ENCODE measurements around the gene CEP78.
"Not testable (repeated sequence)": the region's sequence is repeated elsewhere in the genome, so short reads cannot be mapped to it uniquely, and the experiment has no call there.

The CEP78 gene

GRCh38 chr9:78234810-78235209 lies 1.1 kb upstream of the CEP78 start:
- DNase-seq (ENCODE audit: low read depth in 2 of 2), result no peak

- DNase-seq (ENCODE audit: low read depth in 2 of 2), result no peak
Measured at GRCh38 chr9:78235256-78235761, 566 bp upstream of the CEP78 start.

- no peak for DNase-seq (ENCODE audit: low read depth in 2 of 2)
Measured at GRCh38 chr9:78236551-78236910, 656 bp downstream of the CEP78 start.

- no peak for DNase-seq (ENCODE audit: low read depth in 2 of 2)
Measured at GRCh38 chr9:78238046-78239038, 2.5 kb downstream of the CEP78 start.

GRCh38 chr9:78239506-78239905 lies 3.6 kb downstream of the CEP78 start:
- DNase-seq (ENCODE audit: low read depth in 2 of 2), result no peak

GRCh38 chr9:78242041-78242440 lies 6.2 kb downstream of the CEP78 start:
- DNase-seq (ENCODE audit: low read depth in 2 of 2), result no peak

DNA sequence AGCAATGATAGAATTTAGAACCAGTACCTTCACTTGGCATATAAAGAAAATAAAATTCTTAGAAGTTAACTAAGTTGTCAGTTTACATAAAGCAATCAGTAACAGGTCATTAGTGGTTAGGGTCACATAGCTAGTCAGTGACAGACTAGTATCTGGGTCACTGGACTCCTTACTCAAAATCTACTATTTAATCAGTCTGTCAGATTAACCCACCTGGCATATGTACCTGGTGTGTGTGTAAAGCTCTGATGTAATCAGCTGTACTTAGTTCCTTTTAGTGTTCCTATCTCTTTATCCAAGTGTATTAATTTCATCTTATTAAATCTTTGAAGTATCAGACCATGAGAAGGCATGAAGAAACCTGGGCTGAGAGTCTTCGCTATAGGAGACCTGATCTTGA lies 7.3 kb downstream of the CEP78 start:
- no peak for DNase-seq (ENCODE audit: low read depth in 2 of 2)

DNA sequence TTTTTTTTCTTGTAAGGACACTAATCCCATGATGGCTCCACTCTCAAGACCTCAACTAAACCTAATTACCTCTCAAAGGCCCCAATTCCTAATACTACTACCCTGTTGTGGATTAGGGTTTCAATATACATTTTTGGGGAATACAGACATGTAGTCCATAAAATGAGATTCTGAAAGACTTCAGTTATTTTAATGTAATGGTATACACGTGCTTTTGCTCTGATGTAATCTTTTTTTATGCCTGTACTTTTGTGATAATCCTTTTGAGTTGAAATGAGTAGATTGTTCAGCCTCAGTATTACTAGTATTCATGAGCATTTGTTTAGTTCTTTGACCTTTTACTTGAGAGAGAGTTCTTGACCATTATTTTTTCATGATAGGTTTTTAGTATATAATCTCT lies 9.5 kb downstream of the CEP78 start:
- no peak for DNase-seq (ENCODE audit: low read depth in 2 of 2)

- no peak for DNase-seq (ENCODE audit: low read depth in 2 of 2)
Measured at GRCh38 chr9:78248635-78249034, 12.8 kb downstream of the CEP78 start.

DNA sequence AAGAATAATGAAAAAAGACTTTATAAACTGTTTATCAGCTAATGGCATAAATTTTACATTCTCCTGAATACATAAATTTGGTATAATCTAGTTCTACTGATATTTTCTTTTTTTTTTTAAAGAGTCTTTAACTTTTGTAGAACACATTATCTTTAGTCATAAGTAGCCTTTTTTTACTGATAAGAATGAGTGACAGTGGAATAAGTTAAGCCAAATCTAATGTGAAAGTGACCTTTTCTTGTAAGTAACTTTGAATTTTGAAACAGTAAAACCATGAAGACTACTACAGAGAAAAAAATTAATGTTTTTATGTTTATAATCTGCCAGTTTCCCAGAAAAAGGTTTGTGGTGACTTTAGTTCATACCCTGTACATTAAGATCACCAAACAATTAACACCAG lies 13.7 kb downstream of the CEP78 start:
- DNase-seq (ENCODE audit: low read depth in 2 of 2), result no peak

DNA sequence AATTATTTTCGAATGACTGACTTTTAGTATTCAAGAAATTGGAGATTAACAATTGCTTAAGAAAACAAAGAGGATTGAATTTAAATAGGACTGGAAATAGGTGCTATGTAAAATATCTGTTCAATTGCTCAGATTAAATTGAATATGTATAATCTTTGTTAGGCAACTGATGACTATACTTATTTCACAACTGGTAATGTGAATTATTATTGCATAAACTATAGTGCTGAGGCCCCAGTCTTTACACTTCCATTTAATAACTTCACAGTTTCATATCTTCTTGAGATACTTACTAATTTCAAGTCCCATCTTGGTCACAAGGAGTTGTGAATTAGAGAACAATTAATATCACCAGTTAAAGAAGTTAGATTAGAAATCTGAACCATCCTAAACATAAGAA lies 16.7 kb downstream of the CEP78 start:
- DNase-seq (ENCODE audit: low read depth in 2 of 2), result no peak

- DNase-seq (ENCODE audit: low read depth in 2 of 2), result no peak
Measured at GRCh38 chr9:78253285-78253684, 17.4 kb downstream of the CEP78 start.

GRCh38 chr9:78261403-78262001 lies 25.6 kb downstream of the CEP78 start:
- DNase-seq (ENCODE audit: low read depth in 2 of 2), result no peak

GRCh38 chr9:78262655-78263054 lies 26.8 kb downstream of the CEP78 start:
- DNase-seq (ENCODE audit: low read depth in 2 of 2), result no peak

DNA sequence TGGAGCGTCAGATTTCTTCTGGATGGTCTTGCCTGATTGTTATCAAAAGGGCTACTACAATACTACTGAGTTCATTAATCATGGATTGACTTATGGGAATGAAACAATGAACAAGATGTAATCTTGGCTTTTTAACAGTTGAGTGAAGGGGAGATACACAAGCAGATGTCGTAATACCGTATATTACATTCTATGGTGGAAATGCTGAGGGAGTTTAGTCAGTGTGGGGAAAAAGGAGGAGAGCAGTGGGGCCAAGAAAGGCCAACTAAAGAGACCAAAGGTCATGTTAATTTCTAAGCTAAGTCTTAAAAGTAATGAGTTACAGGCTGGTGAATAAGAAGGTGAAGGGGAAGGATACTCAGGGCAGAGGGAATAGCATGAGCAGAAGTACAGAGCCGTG lies 32.0 kb downstream of the CEP78 start:
- no peak for DNase-seq (ENCODE audit: low read depth in 2 of 2)

GRCh38 chr9:78269784-78270183 lies 33.9 kb downstream of the CEP78 start:
- DNase-seq (ENCODE audit: low read depth in 2 of 2), result no peak

- DNase-seq (ENCODE audit: low read depth in 2 of 2), result no peak
Measured at GRCh38 chr9:78272307-78272706, 36.4 kb downstream of the CEP78 start.

- DNase-seq (ENCODE audit: low read depth in 2 of 2), result no peak
Measured at GRCh38 chr9:78273761-78274160, 37.9 kb downstream of the CEP78 start.

GRCh38 chr9:78278177-78278777 lies 42.4 kb downstream of the CEP78 start:
- DNase-seq (ENCODE audit: low read depth in 2 of 2), result no peak

- no peak for DNase-seq (ENCODE audit: low read depth in 2 of 2)
Measured at GRCh38 chr9:78278801-78279200, 42.9 kb downstream of the CEP78 start.

DNA sequence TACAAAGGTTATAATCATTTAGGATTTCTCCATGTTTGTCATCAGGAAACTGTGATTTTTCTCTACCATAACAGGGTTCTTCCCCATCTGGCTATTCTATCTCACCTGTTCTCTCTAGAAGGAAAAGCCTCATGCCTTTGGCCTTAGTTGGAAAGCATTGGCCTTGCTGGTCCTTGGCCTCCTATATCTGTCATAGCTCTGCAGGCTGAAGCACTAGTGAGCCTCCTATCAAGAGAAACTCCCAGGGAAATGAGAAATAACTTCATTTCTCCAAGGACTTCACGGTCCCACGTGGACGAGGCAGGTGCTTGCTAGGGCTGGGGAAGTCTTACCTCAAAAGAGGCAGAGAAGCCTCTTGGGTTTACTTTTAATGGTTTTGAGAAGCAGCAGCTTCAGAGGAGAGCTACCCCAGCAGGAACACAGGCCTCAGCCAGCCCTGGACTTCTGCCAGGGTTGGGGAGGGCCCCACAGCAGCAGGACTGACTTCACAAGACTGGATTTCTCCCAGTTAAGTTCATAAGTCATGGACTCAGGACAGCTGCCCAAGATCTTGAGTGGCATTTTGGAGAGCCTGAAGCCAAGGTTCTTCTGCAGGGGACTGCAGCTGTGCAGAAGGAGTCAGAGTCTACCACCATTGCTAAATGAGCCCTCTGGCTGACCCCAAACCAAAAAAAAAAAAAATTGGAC lies 45.2 kb downstream of the CEP78 start:
- no peak for DNase-seq (ENCODE audit: low read depth in 2 of 2)

DNA sequence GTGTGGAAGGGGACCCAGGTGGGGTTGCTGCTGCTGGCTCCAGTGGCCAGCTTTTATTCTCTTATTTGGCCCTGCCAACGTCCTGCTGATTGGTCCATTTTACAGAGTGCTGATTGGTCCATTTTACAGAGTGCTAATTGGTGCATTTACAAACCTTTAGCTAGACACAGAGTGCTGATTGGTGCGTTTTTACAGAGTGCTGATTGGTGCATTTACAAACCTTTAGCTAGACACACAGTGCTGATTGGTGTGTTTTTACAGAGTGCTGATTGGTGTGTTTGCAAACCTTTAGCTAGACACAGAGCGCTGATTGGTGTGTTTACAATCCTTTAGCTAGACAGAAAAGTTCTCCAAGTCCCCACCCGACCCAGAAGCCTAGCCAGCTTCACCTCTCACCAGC lies 48.3 kb downstream of the CEP78 start:
- not testable (repeated sequence) for DNase-seq (ENCODE audit: low read depth in 2 of 2)

All from stimulated activated CD4-positive, alpha-beta T cell treated with anti-CD3 and anti-CD28 coated beads, Interleukin-4, amount 100 ng/mL, for 48 hours (primary cell).